GM12864 (cell line): Measurements from ENCODE around the gene ST6GALNAC4.

Experiments used
- DNase-seq: peaks from one replicate; pipeline ENCODE4 v3.0.0-alpha.2; 2011; ENCODE audit warnings: low read depth
- H3K4me3 ChIP-seq: 2 replicates; pipeline ENCODE4 v1.5.1; 2011; ENCODE audit warnings: mild to moderate bottlenecking, low read depth, low read length, control low read depth
- TF ChIP-seq, protein P1 (sequence below): IDR thresholded peaks from 2 replicates; pipeline ENCODE4 v1.5.1; 2011; ENCODE audit warnings: low read depth, mild to moderate bottlenecking, moderate library complexity, low read length, control low read depth, inconsistent platforms; ENCODE audit errors: missing control alignments

The ST6GALNAC4 gene

DNA sequence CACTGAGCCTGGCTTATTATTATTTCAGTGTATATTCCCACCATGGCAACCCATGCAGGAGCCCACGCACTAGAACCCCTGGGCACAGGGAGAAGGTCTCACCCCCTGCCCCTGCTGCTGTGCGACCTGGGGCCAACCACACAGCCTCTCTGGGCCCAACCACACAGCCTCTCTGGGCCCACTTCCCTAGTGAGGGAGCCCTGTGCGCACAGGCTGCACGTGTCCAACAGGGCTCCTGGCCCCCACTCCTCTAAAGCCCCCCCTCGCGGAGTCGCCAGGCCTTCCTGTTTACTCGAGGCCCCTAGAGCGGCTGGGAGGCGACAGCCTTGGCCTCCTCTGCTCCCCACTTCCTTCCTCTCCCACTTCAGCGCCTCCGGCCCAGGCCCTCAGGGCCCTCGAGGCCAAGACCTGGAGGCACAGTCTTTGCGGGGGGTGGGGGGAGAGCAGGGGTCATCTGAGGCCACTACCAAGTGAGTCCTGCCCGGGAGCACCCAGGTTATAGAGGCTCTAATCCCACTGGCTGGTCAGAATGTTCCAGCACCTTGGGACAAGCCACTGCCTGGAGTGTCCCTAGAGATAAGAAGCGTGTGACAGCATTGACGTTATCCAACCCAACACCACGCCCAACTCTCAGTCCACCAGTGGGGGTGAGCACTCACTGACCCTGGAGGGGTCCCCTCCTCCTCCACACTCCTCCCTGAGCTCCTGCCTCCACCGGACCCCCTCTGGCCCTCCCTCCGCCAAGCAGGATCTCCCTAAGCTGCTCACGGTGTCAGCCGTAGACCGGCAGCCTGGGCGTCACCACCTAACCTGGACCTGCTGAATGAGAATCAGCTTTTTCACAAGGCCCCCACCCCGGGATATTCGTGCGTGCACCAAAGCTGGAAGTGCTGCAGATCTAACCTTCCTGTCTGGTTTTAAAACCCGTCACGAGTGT, 54.5 kb downstream of the ST6GALNAC4 start:
- TF ChIP-seq, protein P1, sequence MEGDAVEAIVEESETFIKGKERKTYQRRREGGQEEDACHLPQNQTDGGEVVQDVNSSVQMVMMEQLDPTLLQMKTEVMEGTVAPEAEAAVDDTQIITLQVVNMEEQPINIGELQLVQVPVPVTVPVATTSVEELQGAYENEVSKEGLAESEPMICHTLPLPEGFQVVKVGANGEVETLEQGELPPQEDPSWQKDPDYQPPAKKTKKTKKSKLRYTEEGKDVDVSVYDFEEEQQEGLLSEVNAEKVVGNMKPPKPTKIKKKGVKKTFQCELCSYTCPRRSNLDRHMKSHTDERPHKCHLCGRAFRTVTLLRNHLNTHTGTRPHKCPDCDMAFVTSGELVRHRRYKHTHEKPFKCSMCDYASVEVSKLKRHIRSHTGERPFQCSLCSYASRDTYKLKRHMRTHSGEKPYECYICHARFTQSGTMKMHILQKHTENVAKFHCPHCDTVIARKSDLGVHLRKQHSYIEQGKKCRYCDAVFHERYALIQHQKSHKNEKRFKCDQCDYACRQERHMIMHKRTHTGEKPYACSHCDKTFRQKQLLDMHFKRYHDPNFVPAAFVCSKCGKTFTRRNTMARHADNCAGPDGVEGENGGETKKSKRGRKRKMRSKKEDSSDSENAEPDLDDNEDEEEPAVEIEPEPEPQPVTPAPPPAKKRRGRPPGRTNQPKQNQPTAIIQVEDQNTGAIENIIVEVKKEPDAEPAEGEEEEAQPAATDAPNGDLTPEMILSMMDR: no peak
- DNase-seq: no peak
- no peak overlapping the region for H3K4me3 ChIP-seq

DNA sequence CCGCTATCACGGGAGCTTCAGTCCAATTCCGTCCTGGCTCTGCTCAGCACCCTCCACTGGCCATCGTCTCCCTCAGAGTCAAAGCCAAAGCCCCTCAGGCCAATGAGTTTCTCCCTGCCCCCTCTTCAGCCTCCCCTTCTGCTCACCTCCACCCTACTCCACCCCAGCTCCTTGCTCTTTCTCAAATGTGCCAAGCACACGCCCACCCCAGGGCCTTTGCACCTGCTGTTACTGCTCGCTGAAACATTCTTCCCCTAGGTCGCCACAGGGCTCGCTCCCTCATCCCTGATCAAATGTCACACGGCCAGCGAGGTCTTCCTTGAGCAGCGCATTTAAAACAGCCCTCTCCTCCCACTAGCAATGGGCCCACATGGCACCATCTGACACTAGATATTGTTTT, 56.1 kb downstream of the ST6GALNAC4 start:
- H3K4me3 ChIP-seq: no peak overlapping the region
- DNase-seq: no peak
- TF ChIP-seq, protein P1: no peak

DNA sequence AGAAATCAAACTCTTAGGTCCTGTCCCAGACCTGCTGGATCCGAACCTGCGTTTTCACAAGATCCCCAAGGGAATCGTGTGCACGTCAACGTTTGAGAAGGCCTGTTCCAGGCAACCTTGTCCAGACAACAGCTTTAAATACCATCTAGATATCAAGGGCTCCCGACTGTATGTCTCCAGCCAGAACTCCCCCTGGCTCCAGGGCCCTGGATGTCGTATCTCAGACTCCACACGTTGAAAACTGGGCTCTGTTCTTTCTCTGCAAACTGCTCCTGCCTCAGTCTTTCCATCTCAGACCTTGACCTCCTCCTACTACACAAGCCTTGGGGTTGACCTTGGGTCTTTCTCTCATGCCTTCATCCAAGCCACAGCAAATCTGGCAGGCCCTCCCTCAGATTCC, 56.6 kb downstream of the ST6GALNAC4 start:
- H3K4me3 ChIP-seq: no peak overlapping the region
- DNase-seq: no peak
- TF ChIP-seq, protein P1: no peak

DNA sequence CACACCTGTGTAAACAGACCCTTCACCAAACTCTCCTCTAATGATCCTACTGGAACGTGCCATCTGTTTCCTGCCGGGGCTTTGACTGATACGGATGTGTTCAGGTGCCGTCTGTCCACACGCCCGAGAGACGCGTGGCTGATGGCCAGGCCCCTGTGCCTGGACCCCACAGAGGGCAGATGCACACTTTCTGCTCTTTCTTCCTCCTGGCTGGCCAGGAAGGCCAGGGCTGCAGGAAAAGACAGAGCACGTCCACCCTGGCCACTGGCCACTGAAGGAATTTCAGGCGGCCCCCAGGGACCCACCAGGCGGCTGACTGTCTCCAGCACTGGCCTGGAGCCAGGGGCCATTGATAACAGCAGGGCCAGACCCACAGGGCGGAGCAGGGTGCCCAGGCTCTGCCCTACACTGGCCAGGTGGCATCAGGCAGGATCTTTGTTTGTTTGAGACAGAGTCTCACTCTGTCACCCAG, 58.8 kb downstream of the ST6GALNAC4 start:
- no peak overlapping the region for H3K4me3 ChIP-seq
- TF ChIP-seq, protein P1: no peak
- no peak for DNase-seq
